ENCODE measurements around the gene ZBTB16. TPM values are rescaled to one million over a fixed set of nuclear protein-coding genes. Genes with fewer than 3 reads are reported as not detected.

ZBTB16 gene
- polyA plus RNA-seq, 1 experiment, result not detected

- ChIA-PET POLR2A (no interaction called here), CTCF (interaction anchor here (1.1 kb wide), 1 partner anchor 76 kb away, joined by 3 read pairs; no protein-coding TSS in a partner anchor)
- H3K36me3 ChIP-seq (ENCODE audit: control insufficient read depth, insufficient read depth, low read length), result no peaks in the 10 kb centered on the region
- DNase-seq (ENCODE audit: low read depth), result no peak
- H3K27me3 ChIP-seq (ENCODE audit: control insufficient read depth, insufficient read depth, low read length), result peaks cover 15% of the 10 kb centered on the region
- TF ChIP-seq CTCF (IDR thresholded peaks at IDR 0.05; ENCODE audit: insufficient read depth, low read depth, low read length), result no peak
- no peak overlapping the region for H3K4me3 ChIP-seq (ENCODE audit: low read depth, low read length)
Observed at GRCh38 chr11:114185436-114185835, 125.9 kb downstream of the ZBTB16 start.

GRCh38 chr11:114187173-114187572 lies 127.7 kb downstream of the ZBTB16 start:
- CTCF ChIA-PET, result interaction anchor here (0.8 to 1.3 kb wide), 2 partner anchors 10 to 75 kb away, joined by 3 to 5 read pairs; no protein-coding TSS in a partner anchor
- H3K4me3 ChIP-seq (ENCODE audit: low read depth, low read length), result no peak overlapping the region
- no peaks in the 10 kb centered on the region for H3K36me3 ChIP-seq (ENCODE audit: control insufficient read depth, insufficient read depth, low read length)
- DNase-seq (ENCODE audit: low read depth), result no peak
- peaks cover 10% of the 10 kb centered on the region for H3K27me3 ChIP-seq (ENCODE audit: control insufficient read depth, insufficient read depth, low read length)
- POLR2A ChIA-PET, result no interaction called here
- no peak for TF ChIP-seq CTCF (IDR thresholded peaks at IDR 0.05; ENCODE audit: insufficient read depth, low read depth, low read length)

GRCh38 chr11:114188851-114189570 lies 129.5 kb downstream of the ZBTB16 start:
- H3K36me3 ChIP-seq (ENCODE audit: control insufficient read depth, insufficient read depth, low read length), result no peaks in the 10 kb centered on the region
- ChIA-PET POLR2A (no interaction called here), CTCF (no interaction called here)
- DNase-seq (ENCODE audit: low read depth), result no peak
- no peak overlapping the region for H3K4me3 ChIP-seq (ENCODE audit: low read depth, low read length)
- no peaks in the 10 kb centered on the region; the same call in none of the 2 replicates for H3K27me3 ChIP-seq (ENCODE audit: control insufficient read depth, insufficient read depth, low read length)
- no peak for TF ChIP-seq CTCF (IDR thresholded peaks at IDR 0.05; ENCODE audit: insufficient read depth, low read depth, low read length)

GRCh38 chr11:114190630-114191029 lies 131.1 kb downstream of the ZBTB16 start:
- no peak for DNase-seq (ENCODE audit: low read depth)
- Histone ChIP-seq H3K36me3 (ENCODE audit: control insufficient read depth, insufficient read depth, low read length) (no peaks in the 10 kb centered on the region), H3K27me3 (ENCODE audit: control insufficient read depth, insufficient read depth, low read length) (no peaks in the 10 kb centered on the region; the same call in none of the 2 replicates), H3K4me3 (ENCODE audit: low read depth, low read length) (no peak overlapping the region)
- CTCF ChIA-PET, result interaction anchor here (1.0 to 1.2 kb wide), 2 partner anchors 9 to 72 kb away, joined by 3 to 4 read pairs; no protein-coding TSS in a partner anchor
- no peak for TF ChIP-seq CTCF (IDR thresholded peaks at IDR 0.05; ENCODE audit: insufficient read depth, low read depth, low read length)
- POLR2A ChIA-PET, result no interaction called here

- H3K36me3 ChIP-seq (ENCODE audit: control insufficient read depth, insufficient read depth, low read length), result no peaks in the 10 kb centered on the region
- ChIA-PET CTCF (interaction anchor here (0.7 to 2.5 kb wide), 6 partner anchors 12 to 157 kb away, joined by 3 to 11 read pairs (median 4); no protein-coding TSS in a partner anchor), POLR2A (no interaction called here)
- DNase-seq (ENCODE audit: low read depth), result no peak
- no peak for TF ChIP-seq CTCF (IDR thresholded peaks at IDR 0.05; ENCODE audit: insufficient read depth, low read depth, low read length)
- H3K27me3 ChIP-seq (ENCODE audit: control insufficient read depth, insufficient read depth, low read length), result peaks cover under 1% of the 10 kb centered on the region
- H3K4me3 ChIP-seq (ENCODE audit: low read depth, low read length), result no peak overlapping the region
Observed at GRCh38 chr11:114191893-114192292, 132.4 kb downstream of the ZBTB16 start.
